ENCODE data around the gene WDR18.

- no peak for TF ChIP-seq TAF1 (IDR thresholded peaks at IDR 0.05; ENCODE audit: borderline replicate concordance, insufficient read depth, low read length)
- no peak for TF ChIP-seq REST (IDR thresholded peaks at IDR 0.05; ENCODE audit: insufficient read depth in 1 of 2, low read depth in 2 of 2, low read length in 2 of 2)
- TF ChIP-seq POLR2AphosphoS5 (IDR thresholded peaks at IDR 0.05; ENCODE audit: low read depth, low read length): no peak
Observed at GRCh38 chr19:976476-976875, 7.7 kb upstream of the WDR18 start.
